NT2/D1 (cell line): ENCODE results near the gene GPR3.

Experiments
- DNase-seq: peaks from one replicate; pipeline ENCODE4 v3.0.0-alpha.2; 2011; ENCODE audit warnings: low read depth, low spot score
- H3K27me3 ChIP-seq: 2 replicates; pipeline ENCODE4 v1.6.0; 2011; ENCODE audit warnings: mild to moderate bottlenecking; ENCODE audit not compliant: insufficient read length, insufficient read depth
- H3K36me3 ChIP-seq: 2 replicates; pipeline ENCODE4 v1.6.1; 2011; ENCODE audit warnings: mild to moderate bottlenecking, low read length, mixed read lengths; ENCODE audit not compliant: insufficient read depth, insufficient read length
- H3K4me1 ChIP-seq: 2 replicates; pipeline ENCODE4 v1.5.1; 2011; ENCODE audit not compliant: insufficient read depth, insufficient read length
- H3K4me3 ChIP-seq: 2 replicates; pipeline ENCODE4 v1.5.1; 2011; ENCODE audit warnings: low read depth; ENCODE audit not compliant: insufficient read length
- H3K9ac ChIP-seq: 2 replicates; pipeline ENCODE4 v1.6.0; 2011; ENCODE audit warnings: low read depth; ENCODE audit not compliant: insufficient read length
- H3K9me3 ChIP-seq: 2 replicates; pipeline ENCODE4 v1.5.1; 2011; ENCODE audit warnings: mild to moderate bottlenecking, low read length; ENCODE audit not compliant: insufficient read depth
- SUZ12 ChIP-seq: IDR thresholded peaks from 2 replicates; pipeline ENCODE4 v1.6.1; 2011; ENCODE audit not compliant: insufficient read length, insufficient read depth; ENCODE audit errors: extremely low read depth
- YY1 ChIP-seq: IDR thresholded peaks from 2 replicates; pipeline ENCODE4 v1.6.1; 2011; ENCODE audit not compliant: insufficient read length, insufficient read depth
- ZNF274 ChIP-seq: IDR thresholded peaks from 2 replicates; pipeline ENCODE4 v1.6.1; 2011; ENCODE audit warnings: mild to moderate bottlenecking, low read depth, low read length

GPR3 gene, protein sequence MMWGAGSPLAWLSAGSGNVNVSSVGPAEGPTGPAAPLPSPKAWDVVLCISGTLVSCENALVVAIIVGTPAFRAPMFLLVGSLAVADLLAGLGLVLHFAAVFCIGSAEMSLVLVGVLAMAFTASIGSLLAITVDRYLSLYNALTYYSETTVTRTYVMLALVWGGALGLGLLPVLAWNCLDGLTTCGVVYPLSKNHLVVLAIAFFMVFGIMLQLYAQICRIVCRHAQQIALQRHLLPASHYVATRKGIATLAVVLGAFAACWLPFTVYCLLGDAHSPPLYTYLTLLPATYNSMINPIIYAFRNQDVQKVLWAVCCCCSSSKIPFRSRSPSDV

GRCh38 chr1:27392096-27392777 is at the start of gene GPR3:
TSS of gene GPR3 (plus strand) at chr1:27392622. CDS start at chr1:27393799, 1,177 bp downstream.
- peak within 1 kb of the TSS; percentile 72 for H3K4me3 ChIP-seq
- H3K9ac ChIP-seq: peak within 1 kb of the TSS; percentile 83
- H3K4me1 ChIP-seq: peaks cover 30% of the 10 kb centered on the region
- DNase-seq: peak; percentile 96
- H3K36me3 ChIP-seq: peaks cover 13% of the 10 kb centered on the region
- H3K9me3 ChIP-seq: no peaks in the 10 kb centered on the region
- TF ChIP-seq SUZ12 (no peak), YY1 (no peak), ZNF274 (no peak)
- peaks cover 12% of the 10 kb centered on the region for H3K27me3 ChIP-seq

GRCh38 chr1:27342778-27343638 is 49.4 kb upstream of the GPR3 start:
- Histone ChIP-seq H3K4me3 (peak overlapping the region; percentile 29), H3K27me3 (no peaks in the 10 kb centered on the region), H3K36me3 (peaks cover 35% of the 10 kb centered on the region), H3K9ac (peak overlapping the region; percentile 68), H3K9me3 (no peaks in the 10 kb centered on the region), H3K4me1 (peaks cover 41% of the 10 kb centered on the region)
- no peak for TF ChIP-seq SUZ12
- TF ChIP-seq YY1: no peak
- no peak for TF ChIP-seq ZNF274
- no peak for DNase-seq

GRCh38 chr1:27343639-27344025 is 48.8 kb upstream of the GPR3 start:
- Histone ChIP-seq H3K4me3 (no peak overlapping the region), H3K9ac (peak overlapping the region; percentile 68), H3K9me3 (no peaks in the 10 kb centered on the region), H3K36me3 (peaks cover 36% of the 10 kb centered on the region), H3K27me3 (no peaks in the 10 kb centered on the region), H3K4me1 (peaks cover 38% of the 10 kb centered on the region)
- TF ChIP-seq YY1: no peak
- no peak for TF ChIP-seq SUZ12
- no peak for TF ChIP-seq ZNF274
- no peak for DNase-seq

DNA sequence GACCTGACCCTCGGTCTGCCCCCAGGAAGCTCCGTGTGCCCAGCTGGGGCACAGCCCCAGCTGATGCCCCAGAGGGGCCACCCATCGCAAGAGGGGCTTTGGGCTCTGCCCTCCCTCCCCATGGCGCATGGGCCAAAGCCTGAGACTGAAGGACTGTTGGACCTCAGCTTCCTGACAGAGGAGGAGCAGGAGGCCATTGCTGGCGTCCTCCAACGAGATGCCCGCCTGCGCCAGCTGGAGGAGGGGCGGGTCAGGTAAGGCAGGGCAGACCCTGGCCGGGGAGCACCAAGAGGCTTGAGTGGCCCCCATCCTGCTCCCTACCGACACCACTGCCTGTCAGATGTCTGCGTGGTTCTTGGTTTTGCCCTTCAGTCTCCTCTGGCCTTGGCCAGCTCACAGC is 47.1 kb upstream of the GPR3 start:
- no peak overlapping the region for H3K9ac ChIP-seq
- peaks cover 36% of the 10 kb centered on the region for H3K36me3 ChIP-seq
- H3K4me1 ChIP-seq: peaks cover 36% of the 10 kb centered on the region
- no peak overlapping the region for H3K4me3 ChIP-seq
- H3K9me3 ChIP-seq: no peaks in the 10 kb centered on the region
- DNase-seq: no peak
- H3K27me3 ChIP-seq: no peaks in the 10 kb centered on the region
- TF ChIP-seq SUZ12: no peak
- no peak for TF ChIP-seq ZNF274

- Histone ChIP-seq H3K9ac (no peak overlapping the region), H3K4me3 (no peak overlapping the region), H3K27me3 (no peaks in the 10 kb centered on the region), H3K4me1 (peaks cover 34% of the 10 kb centered on the region), H3K36me3 (peaks cover 36% of the 10 kb centered on the region), H3K9me3 (no peaks in the 10 kb centered on the region)
- TF ChIP-seq YY1 (no peak), ZNF274 (no peak), SUZ12 (no peak)
- DNase-seq: no peak
These were observed 46.1 kb upstream of the GPR3 start for GRCh38 chr1:27346357-27346756.

- no peak for DNase-seq
- no peaks in the 10 kb centered on the region for H3K27me3 ChIP-seq
- peak overlapping the region; percentile 46 for H3K9ac ChIP-seq
- TF ChIP-seq YY1: no peak
- no peak for TF ChIP-seq ZNF274
- TF ChIP-seq SUZ12: no peak
- peaks cover 32% of the 10 kb centered on the region for H3K4me1 ChIP-seq
- H3K4me3 ChIP-seq: no peak overlapping the region
- H3K36me3 ChIP-seq: peaks cover 36% of the 10 kb centered on the region
- H3K9me3 ChIP-seq: no peaks in the 10 kb centered on the region
These were observed 45.3 kb upstream of the GPR3 start for GRCh38 chr1:27346991-27347624.
